SU-DHL-6 (cell line): Measurements from ENCODE around the gene SPACA9.

Experiments
- EZH2phosphoT487 ChIP-seq: fragments of 200-600 bp; sonication (generic), shearing (Covaris generic); conservative IDR thresholded peaks from 2 replicates; pipeline ENCODE4 v1.6.1; 2018; ENCODE audit warnings: mild to moderate bottlenecking, antibody characterized with exemption, low read length, moderate library complexity, mixed read lengths
- TF ChIP-seq, protein P1 (sequence below): fragments of 200-600 bp; sonication (generic); IDR thresholded peaks from one replicate; pipeline ENCODE4 v1.5.1; 2017; ENCODE audit warnings: antibody characterized with exemption, mild to moderate bottlenecking, low read length, moderate library complexity; ENCODE audit not compliant: insufficient read depth, poor library complexity, severe bottlenecking

DNA sequence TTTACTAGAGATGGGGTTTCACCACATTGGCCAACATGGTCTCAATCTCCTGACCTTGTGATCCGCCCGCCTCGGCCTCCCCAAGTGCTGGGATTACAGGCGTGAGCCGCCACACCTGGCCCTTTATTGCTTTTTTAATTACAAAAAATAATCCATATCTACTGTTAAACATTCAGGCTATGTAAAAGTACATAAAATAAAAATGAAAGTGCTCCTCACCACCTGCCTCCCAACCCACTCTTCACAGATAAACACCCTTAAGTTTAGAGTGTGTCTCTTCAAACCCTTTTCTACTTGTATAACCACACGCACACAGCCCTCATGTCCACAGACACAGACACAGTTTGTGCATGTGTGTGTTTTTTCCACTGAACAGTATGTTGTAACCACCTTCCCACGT lies 49.0 kb downstream of the SPACA9 start:
- TF ChIP-seq, protein P1, sequence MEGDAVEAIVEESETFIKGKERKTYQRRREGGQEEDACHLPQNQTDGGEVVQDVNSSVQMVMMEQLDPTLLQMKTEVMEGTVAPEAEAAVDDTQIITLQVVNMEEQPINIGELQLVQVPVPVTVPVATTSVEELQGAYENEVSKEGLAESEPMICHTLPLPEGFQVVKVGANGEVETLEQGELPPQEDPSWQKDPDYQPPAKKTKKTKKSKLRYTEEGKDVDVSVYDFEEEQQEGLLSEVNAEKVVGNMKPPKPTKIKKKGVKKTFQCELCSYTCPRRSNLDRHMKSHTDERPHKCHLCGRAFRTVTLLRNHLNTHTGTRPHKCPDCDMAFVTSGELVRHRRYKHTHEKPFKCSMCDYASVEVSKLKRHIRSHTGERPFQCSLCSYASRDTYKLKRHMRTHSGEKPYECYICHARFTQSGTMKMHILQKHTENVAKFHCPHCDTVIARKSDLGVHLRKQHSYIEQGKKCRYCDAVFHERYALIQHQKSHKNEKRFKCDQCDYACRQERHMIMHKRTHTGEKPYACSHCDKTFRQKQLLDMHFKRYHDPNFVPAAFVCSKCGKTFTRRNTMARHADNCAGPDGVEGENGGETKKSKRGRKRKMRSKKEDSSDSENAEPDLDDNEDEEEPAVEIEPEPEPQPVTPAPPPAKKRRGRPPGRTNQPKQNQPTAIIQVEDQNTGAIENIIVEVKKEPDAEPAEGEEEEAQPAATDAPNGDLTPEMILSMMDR: no peak
- no peak for TF ChIP-seq EZH2phosphoT487
